HEK293 (cell line): Measurements from ENCODE around the gene SPIRE1.

Experiments used
- EGR2 ChIP-seq: fragments of 450-650 bp; formaldehyde crosslinking; IDR thresholded peaks from 2 replicates; pipeline ENCODE4 v1.5.1; 2016; ENCODE audit warnings: low read depth, missing biosample characterization, missing genetic modification characterization
- FEZF1 ChIP-seq: fragments of 450-650 bp; formaldehyde crosslinking; IDR thresholded peaks from 2 replicates; pipeline ENCODE4 v1.5.1; 2016; ENCODE audit warnings: missing biosample characterization, missing genetic modification characterization
- GLIS1 ChIP-seq: fragments of 450-650 bp; formaldehyde crosslinking; IDR thresholded peaks from 2 replicates; pipeline ENCODE4 v1.5.1; 2016; ENCODE audit warnings: missing biosample characterization, missing genetic modification characterization
- GLIS2 ChIP-seq: fragments of 450-650 bp; formaldehyde crosslinking; IDR thresholded peaks from 2 replicates; pipeline ENCODE4 v1.5.1; 2016; ENCODE audit warnings: missing biosample characterization, missing genetic modification characterization
- HOXC10 ChIP-seq: sonication (generic); formaldehyde crosslinking; IDR thresholded peaks from 2 replicates; pipeline ENCODE4 v1.8.1; 2023; ENCODE audit warnings: mild to moderate bottlenecking, missing genetic modification reagents
- IKZF3 ChIP-seq: fragments of 450-650 bp; IDR thresholded peaks from 2 replicates; pipeline ENCODE4 v1.5.0; 2018; ENCODE audit warnings: missing biosample characterization, mild to moderate bottlenecking, missing genetic modification characterization, moderate library complexity
- RBAK ChIP-seq: fragments of 450-650 bp; formaldehyde crosslinking; IDR thresholded peaks from 2 replicates; pipeline ENCODE4 v1.5.1; 2016; ENCODE audit warnings: missing biosample characterization, missing genetic modification characterization
- SETDB1 ChIP-seq: IDR thresholded peaks from one replicate; pipeline ENCODE4 v1.6.1; 2017; ENCODE audit warnings: mild to moderate bottlenecking, low read length, moderate library complexity, mixed read lengths; ENCODE audit not compliant: insufficient read length
- SP3 ChIP-seq: fragments of 450-650 bp; formaldehyde crosslinking; IDR thresholded peaks from 2 replicates; pipeline ENCODE4 v1.5.1; 2016; ENCODE audit warnings: missing biosample characterization, missing genetic modification characterization
- ZFHX2 ChIP-seq: fragments of 450-650 bp; formaldehyde crosslinking; conservative IDR thresholded peaks from 2 replicates; pipeline ENCODE4 v1.5.1; 2016; ENCODE audit warnings: missing biosample characterization, missing genetic modification characterization
- ZFP37 ChIP-seq: fragments of 450-650 bp; formaldehyde crosslinking; IDR thresholded peaks from 2 replicates; pipeline ENCODE4 v1.5.1; 2016; ENCODE audit warnings: missing biosample characterization, missing genetic modification characterization
- ZFP41 ChIP-seq: fragments of 450-650 bp; formaldehyde crosslinking; IDR thresholded peaks from 2 replicates; pipeline ENCODE4 v1.5.1; 2016; ENCODE audit warnings: missing biosample characterization, missing genetic modification characterization, borderline replicate concordance
- ZNF114 ChIP-seq: fragments of 450-650 bp; formaldehyde crosslinking; IDR thresholded peaks from 2 replicates; pipeline ENCODE4 v1.5.0; 2017; ENCODE audit warnings: missing biosample characterization, missing genetic modification characterization
- ZNF132 ChIP-seq: fragments of 450-650 bp; formaldehyde crosslinking; IDR thresholded peaks from 2 replicates; pipeline ENCODE4 v1.5.1; 2017; ENCODE audit warnings: missing biosample characterization, missing genetic modification characterization, borderline replicate concordance
- ZNF140 ChIP-seq: fragments of 450-650 bp; formaldehyde crosslinking; IDR thresholded peaks from 2 replicates; pipeline ENCODE4 v1.5.1; 2016; ENCODE audit warnings: missing biosample characterization, missing genetic modification characterization
- ZNF146 ChIP-seq: fragments of 450-650 bp; formaldehyde crosslinking; IDR thresholded peaks from 2 replicates; pipeline ENCODE4 v1.5.1; 2016; ENCODE audit warnings: missing biosample characterization, missing genetic modification characterization
- ZNF19 ChIP-seq: fragments of 450-650 bp; formaldehyde crosslinking; IDR thresholded peaks from 2 replicates; pipeline ENCODE4; 2016; ENCODE audit warnings: missing biosample characterization, missing genetic modification characterization, low read depth
- ZNF311 ChIP-seq: fragments of 450-650 bp; formaldehyde crosslinking; IDR thresholded peaks from 2 replicates; pipeline ENCODE4 v1.5.1; 2017; ENCODE audit warnings: missing biosample characterization, missing genetic modification characterization, borderline replicate concordance
- ZNF391 ChIP-seq: fragments of 450-650 bp; formaldehyde crosslinking; IDR thresholded peaks from 2 replicates; pipeline ENCODE4 v1.5.1; 2016; ENCODE audit warnings: low read depth, missing biosample characterization, missing genetic modification characterization, borderline replicate concordance
- ZNF514 ChIP-seq: fragments of 450-650 bp; formaldehyde crosslinking; IDR thresholded peaks from 2 replicates; pipeline ENCODE4 v1.5.1; 2016; ENCODE audit warnings: missing biosample characterization, missing genetic modification characterization
- ZNF548 ChIP-seq: fragments of 450-650 bp; formaldehyde crosslinking; IDR thresholded peaks from 2 replicates; pipeline ENCODE4 v1.5.1; 2016; ENCODE audit warnings: missing biosample characterization, missing genetic modification characterization
- ZNF596 ChIP-seq: fragments of 450-650 bp; IDR thresholded peaks from 2 replicates; pipeline ENCODE4 v1.5.0; 2018; ENCODE audit warnings: missing biosample characterization, mild to moderate bottlenecking, missing genetic modification characterization, moderate library complexity
- ZNF610 ChIP-seq: fragments of 450-650 bp; formaldehyde crosslinking; IDR thresholded peaks from 2 replicates; pipeline ENCODE4 v1.5.1; 2016; ENCODE audit warnings: missing biosample characterization, missing genetic modification characterization, borderline replicate concordance
- ZNF621 ChIP-seq: fragments of 450-650 bp; formaldehyde crosslinking; IDR thresholded peaks from 2 replicates; pipeline ENCODE4 v1.5.1; 2017; ENCODE audit warnings: missing biosample characterization, missing genetic modification characterization
- ZNF660 ChIP-seq: fragments of 450-650 bp; IDR thresholded peaks from 2 replicates; pipeline ENCODE4 v1.5.1; 2018; ENCODE audit warnings: missing biosample characterization, mild to moderate bottlenecking, missing genetic modification characterization
- ZNF664 ChIP-seq: fragments of 450-650 bp; formaldehyde crosslinking; IDR thresholded peaks from 2 replicates; pipeline ENCODE4 v1.5.1; 2016; ENCODE audit warnings: missing biosample characterization, missing genetic modification characterization
- ZNF670 ChIP-seq: fragments of 450-650 bp; formaldehyde crosslinking; IDR thresholded peaks from 2 replicates; pipeline ENCODE4 v1.5.1; 2016; ENCODE audit warnings: missing biosample characterization, missing genetic modification characterization, low read depth
- ZNF830 ChIP-seq: fragments of 450-650 bp; IDR thresholded peaks from 2 replicates; pipeline ENCODE4 v1.5.0; 2018; ENCODE audit warnings: missing biosample characterization, missing genetic modification characterization, low read depth, mild to moderate bottlenecking, moderate library complexity
- TF ChIP-seq, protein P1 (sequence below): fragments of 450-650 bp; formaldehyde crosslinking; IDR thresholded peaks from 2 replicates; pipeline ENCODE4 v1.5.1; 2017; ENCODE audit warnings: missing biosample characterization, mild to moderate bottlenecking, missing genetic modification characterization, moderate library complexity
- TF ChIP-seq, protein P2 (sequence below): fragments of 450-650 bp; formaldehyde crosslinking; IDR thresholded peaks from 2 replicates; pipeline ENCODE4 v1.5.1; 2016; ENCODE audit warnings: missing biosample characterization, missing genetic modification characterization
- TF ChIP-seq, protein P3 (sequence below): fragments of 450-650 bp; formaldehyde crosslinking; IDR thresholded peaks from 2 replicates; pipeline ENCODE4 v1.5.1; 2016; ENCODE audit warnings: missing biosample characterization, missing genetic modification characterization, low read depth
- TF ChIP-seq, protein P4 (sequence below): fragments of 450-650 bp; formaldehyde crosslinking; IDR thresholded peaks from 2 replicates; pipeline ENCODE4 v1.5.1; 2016; ENCODE audit warnings: missing biosample characterization, missing genetic modification characterization
- TF ChIP-seq, protein P5 (sequence below): sonication (generic); formaldehyde crosslinking; IDR thresholded peaks from 2 replicates; pipeline ENCODE4 v1.8.1; 2022; ENCODE audit warnings: mild to moderate bottlenecking, moderate library complexity, missing genetic modification reagents

The SPIRE1 gene

DNA sequence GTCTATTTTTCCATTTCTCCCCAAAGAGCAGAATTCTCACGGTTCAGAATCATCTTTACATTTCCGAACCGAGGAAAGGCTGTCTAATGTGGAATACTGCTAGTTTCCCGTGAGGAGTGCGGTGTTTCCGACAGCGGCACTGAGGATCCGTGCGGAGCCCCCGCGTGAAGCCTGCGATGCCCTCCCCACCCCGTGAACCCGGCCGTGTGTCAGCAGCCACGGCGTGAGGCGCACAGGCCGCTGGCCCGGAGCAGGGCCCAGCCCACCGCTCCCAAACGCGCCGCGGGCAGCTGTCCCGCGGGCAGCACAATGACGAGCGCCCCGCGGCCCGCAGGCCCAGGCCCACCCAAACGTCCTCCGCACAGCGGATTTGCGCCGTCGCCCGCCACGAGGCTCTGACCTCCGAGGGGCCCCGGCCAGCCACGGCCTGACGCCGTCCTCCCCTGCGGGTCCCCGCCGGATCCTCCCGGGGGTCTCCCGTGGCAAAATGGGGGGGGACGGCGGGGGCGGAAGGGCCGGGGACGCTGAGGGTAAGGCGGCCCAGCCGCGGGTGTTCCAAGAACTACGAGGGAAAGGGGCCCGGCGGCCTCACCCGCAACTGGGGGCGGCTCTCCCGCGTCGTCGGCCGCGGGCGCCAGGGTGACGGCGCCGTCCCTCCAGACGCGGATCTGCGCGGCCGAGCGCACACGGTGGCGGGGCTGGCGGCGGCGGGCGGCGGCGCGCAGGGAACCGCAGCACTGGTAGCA, 796 bp downstream of the SPIRE1 start (continued):
- TF ChIP-seq GLIS1 (tag by site-specific recombination) (0 out of 2 replicates have a peak, but pooled peaks have one; percentile 29), ZNF140 (tag by site-specific recombination) (no peak), ZNF621 (tag by site-specific recombination) (no peak), ZNF548 (tag by site-specific recombination) (no peak), RBAK (no peak), SP3 (no peak), HOXC10 (CRISPR knock-in tag) (no peak), EGR2 (tag by site-specific recombination) (no peak), ZFHX2 (tag by site-specific recombination) (0 out of 2 replicates have a peak, but pooled peaks have one; percentile 35), ZNF830 (tag by site-specific recombination) (no peak), ZFP37 (no peak), ZNF610 (tag by site-specific recombination) (no peak), ZNF391 (tag by site-specific recombination) (no peak), SETDB1 (no peak), ZNF114 (no peak), ZNF670 (no peak), ZNF664 (tag by site-specific recombination) (no peak), ZFP41 (no peak), ZNF660 (no peak), ZNF514 (tag by site-specific recombination) (no peak), IKZF3 (no peak), ZNF132 (tag by site-specific recombination) (no peak), FEZF1 (no peak), ZNF146 (tag by site-specific recombination) (no peak), GLIS2 (tag by site-specific recombination) (peak; percentile 87), ZNF19 (tag by site-specific recombination) (no peak), ZNF596 (tag by site-specific recombination) (no peak), ZNF311 (tag by site-specific recombination) (no peak)
- TF ChIP-seq, protein P1, sequence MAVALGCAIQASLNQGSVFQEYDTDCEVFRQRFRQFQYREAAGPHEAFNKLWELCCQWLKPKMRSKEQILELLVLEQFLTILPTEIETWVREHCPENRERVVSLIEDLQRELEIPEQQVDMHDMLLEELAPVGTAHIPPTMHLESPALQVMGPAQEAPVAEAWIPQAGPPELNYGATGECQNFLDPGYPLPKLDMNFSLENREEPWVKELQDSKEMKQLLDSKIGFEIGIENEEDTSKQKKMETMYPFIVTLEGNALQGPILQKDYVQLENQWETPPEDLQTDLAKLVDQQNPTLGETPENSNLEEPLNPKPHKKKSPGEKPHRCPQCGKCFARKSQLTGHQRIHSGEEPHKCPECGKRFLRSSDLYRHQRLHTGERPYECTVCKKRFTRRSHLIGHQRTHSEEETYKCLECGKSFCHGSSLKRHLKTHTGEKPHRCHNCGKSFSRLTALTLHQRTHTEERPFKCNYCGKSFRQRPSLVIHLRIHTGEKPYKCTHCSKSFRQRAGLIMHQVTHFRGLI (tag by site-specific recombination), result no peak
- TF ChIP-seq, protein P2, sequence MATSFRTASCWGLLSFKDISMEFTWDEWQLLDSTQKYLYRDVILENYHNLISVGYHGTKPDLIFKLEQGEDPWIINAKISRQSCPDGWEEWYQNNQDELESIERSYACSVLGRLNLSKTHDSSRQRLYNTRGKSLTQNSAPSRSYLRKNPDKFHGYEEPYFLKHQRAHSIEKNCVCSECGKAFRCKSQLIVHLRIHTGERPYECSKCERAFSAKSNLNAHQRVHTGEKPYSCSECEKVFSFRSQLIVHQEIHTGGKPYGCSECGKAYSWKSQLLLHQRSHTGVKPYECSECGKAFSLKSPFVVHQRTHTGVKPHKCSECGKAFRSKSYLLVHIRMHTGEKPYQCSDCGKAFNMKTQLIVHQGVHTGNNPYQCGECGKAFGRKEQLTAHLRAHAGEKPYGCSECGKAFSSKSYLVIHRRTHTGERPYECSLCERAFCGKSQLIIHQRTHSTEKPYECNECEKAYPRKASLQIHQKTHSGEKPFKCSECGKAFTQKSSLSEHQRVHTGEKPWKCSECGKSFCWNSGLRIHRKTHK, result no peak
- TF ChIP-seq, protein P3, sequence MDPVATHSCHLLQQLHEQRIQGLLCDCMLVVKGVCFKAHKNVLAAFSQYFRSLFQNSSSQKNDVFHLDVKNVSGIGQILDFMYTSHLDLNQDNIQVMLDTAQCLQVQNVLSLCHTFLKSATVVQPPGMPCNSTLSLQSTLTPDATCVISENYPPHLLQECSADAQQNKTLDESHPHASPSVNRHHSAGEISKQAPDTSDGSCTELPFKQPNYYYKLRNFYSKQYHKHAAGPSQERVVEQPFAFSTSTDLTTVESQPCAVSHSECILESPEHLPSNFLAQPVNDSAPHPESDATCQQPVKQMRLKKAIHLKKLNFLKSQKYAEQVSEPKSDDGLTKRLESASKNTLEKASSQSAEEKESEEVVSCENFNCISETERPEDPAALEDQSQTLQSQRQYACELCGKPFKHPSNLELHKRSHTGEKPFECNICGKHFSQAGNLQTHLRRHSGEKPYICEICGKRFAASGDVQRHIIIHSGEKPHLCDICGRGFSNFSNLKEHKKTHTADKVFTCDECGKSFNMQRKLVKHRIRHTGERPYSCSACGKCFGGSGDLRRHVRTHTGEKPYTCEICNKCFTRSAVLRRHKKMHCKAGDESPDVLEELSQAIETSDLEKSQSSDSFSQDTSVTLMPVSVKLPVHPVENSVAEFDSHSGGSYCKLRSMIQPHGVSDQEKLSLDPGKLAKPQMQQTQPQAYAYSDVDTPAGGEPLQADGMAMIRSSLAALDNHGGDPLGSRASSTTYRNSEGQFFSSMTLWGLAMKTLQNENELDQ (tag by site-specific recombination), result no peak
- TF ChIP-seq, protein P4, sequence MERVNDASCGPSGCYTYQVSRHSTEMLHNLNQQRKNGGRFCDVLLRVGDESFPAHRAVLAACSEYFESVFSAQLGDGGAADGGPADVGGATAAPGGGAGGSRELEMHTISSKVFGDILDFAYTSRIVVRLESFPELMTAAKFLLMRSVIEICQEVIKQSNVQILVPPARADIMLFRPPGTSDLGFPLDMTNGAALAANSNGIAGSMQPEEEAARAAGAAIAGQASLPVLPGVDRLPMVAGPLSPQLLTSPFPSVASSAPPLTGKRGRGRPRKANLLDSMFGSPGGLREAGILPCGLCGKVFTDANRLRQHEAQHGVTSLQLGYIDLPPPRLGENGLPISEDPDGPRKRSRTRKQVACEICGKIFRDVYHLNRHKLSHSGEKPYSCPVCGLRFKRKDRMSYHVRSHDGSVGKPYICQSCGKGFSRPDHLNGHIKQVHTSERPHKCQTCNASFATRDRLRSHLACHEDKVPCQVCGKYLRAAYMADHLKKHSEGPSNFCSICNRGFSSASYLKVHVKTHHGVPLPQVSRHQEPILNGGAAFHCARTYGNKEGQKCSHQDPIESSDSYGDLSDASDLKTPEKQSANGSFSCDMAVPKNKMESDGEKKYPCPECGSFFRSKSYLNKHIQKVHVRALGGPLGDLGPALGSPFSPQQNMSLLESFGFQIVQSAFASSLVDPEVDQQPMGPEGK (tag by site-specific recombination), result peak; percentile 43; the same call in 1 of the 2 replicates
- TF ChIP-seq, protein P5, sequence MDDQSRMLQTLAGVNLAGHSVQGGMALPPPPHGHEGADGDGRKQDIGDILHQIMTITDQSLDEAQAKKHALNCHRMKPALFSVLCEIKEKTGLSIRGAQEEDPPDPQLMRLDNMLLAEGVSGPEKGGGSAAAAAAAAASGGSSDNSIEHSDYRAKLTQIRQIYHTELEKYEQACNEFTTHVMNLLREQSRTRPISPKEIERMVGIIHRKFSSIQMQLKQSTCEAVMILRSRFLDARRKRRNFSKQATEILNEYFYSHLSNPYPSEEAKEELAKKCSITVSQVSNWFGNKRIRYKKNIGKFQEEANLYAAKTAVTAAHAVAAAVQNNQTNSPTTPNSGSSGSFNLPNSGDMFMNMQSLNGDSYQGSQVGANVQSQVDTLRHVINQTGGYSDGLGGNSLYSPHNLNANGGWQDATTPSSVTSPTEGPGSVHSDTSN (CRISPR knock-in tag), result no peak
